ENCODE data around the gene DSCAM.

DSCAM gene

GRCh38 chr21:40668555-40669275 is 178.2 kb downstream of the DSCAM start:
- DNase-seq = no peak

- no peak for DNase-seq
These were observed 179.0 kb downstream of the DSCAM start for GRCh38 chr21:40667967-40668366.

GRCh38 chr21:40662889-40663288 is 184.1 kb downstream of the DSCAM start:
- no peak for DNase-seq

GRCh38 chr21:40660461-40660860 is 186.5 kb downstream of the DSCAM start:
- DNase-seq = no peak

- DNase-seq = no peak
These were observed 188.6 kb downstream of the DSCAM start for GRCh38 chr21:40658311-40658710.

- DNase-seq = no peak
These were observed 194.5 kb downstream of the DSCAM start for GRCh38 chr21:40652436-40652835.

DNA sequence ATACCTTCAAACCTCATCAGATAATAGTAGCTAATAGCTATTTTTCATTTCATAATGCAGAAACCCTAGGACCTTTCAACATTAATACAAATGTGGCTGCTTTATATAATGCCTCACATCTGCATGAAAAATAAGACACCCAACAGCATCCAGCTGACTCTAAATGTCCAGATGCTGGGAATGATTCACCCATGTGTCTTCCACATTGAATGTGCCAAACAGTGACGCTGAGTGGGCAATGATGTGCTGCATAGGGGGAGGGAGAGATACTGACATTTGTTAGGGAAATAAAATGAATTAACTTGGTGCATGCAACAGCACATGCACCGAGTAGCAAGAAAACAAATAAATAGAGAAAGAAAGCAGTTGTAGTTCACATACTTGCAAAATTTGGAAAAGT is 199.3 kb downstream of the DSCAM start:
- DNase-seq = no peak

GRCh38 chr21:40646651-40647050 is 200.3 kb downstream of the DSCAM start:
- DNase-seq = no peak

DNA sequence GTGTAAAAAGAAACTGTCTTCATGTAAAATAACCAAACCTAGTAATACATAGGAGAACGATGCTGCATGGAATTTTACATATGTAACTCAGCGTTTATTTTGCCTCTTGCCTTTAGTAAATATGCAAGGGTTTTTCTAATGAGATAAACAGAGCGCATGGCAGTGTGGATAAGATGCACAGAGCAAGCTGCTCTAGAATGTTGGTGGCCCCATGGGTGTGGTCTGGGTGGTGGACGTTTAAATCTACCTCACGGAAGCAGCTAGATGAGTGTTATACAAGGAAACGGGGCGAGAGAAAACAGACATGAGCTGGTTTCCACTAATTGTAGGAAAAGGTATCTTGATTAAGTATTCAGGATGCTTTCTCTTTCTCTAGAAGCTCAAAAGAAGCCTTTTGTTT is 205.9 kb downstream of the DSCAM start:
- DNase-seq = no peak

GRCh38 chr21:40640266-40640789 is 206.6 kb downstream of the DSCAM start:
- DNase-seq = no peak

GRCh38 chr21:40639616-40640194 is 207.3 kb downstream of the DSCAM start:
- no peak for DNase-seq

GRCh38 chr21:40638466-40639251 is 208.3 kb downstream of the DSCAM start:
- no peak for DNase-seq

GRCh38 chr21:40636026-40636425 is 210.9 kb downstream of the DSCAM start:
- no peak for DNase-seq

DNA sequence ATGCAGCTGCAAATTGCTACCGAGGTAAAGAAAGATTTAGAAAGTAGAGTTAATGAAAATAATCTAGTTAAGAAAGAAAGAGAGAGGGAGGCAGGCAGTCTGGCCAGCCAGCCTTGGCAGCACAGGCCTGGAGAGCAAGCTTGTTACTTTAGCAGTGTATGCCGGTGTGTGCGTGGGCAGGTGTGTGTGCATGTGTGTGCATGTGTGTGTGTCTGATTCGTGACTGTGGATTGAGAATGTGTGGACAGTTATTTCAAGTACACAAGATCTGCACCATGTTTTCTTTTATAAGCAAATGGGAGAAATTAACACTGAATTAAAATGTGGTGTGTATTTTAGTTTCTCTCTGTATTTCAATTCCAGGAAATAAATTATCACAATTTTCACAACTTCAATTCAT is 211.6 kb downstream of the DSCAM start:
- DNase-seq = no peak

GRCh38 chr21:40634141-40634540 is 212.8 kb downstream of the DSCAM start:
- DNase-seq = peak in 12 of 56 donors; percentile 0 to 30 (median 7)

DNA sequence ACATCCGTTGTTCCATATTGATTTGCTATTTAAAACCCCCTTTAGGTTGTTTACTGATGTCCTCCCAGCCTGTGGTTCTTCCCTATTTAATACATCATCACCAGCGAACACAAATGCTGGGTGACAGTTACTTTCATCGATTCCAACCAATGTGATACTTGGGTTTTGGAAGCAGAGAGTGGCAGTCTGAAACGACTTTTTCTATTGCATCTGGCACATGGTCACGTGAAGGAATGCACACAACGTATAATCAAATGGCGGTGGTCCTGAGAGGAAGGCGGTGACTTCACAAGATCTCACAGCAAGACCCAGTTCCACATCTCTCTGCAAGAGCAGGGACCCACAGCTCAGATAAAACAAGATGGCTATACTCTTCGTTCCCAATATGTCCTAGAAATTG is 213.9 kb downstream of the DSCAM start:
- DNase-seq = no peak

DNA sequence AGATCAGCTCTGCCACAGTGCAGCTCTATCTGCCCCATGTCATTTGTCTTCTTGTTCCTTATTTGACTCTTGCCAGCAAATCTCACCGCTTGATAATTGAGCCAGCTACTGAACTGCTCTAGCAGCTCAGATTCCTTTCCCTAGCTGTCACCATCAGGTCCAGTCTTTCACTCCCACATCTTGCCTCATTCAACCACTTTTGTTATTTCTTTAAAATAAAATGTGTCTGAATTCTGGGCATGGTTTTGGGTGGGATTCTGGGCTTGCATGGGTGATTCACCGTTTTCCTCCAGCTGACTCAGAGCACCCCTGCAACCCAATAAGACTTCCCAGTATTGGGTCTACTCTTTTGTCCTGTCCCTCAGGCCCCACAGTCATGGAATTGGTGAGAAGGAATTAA is 215.7 kb downstream of the DSCAM start:
- no peak for DNase-seq

GRCh38 chr21:40625991-40626390 is 221.0 kb downstream of the DSCAM start:
- no peak for DNase-seq

DNA sequence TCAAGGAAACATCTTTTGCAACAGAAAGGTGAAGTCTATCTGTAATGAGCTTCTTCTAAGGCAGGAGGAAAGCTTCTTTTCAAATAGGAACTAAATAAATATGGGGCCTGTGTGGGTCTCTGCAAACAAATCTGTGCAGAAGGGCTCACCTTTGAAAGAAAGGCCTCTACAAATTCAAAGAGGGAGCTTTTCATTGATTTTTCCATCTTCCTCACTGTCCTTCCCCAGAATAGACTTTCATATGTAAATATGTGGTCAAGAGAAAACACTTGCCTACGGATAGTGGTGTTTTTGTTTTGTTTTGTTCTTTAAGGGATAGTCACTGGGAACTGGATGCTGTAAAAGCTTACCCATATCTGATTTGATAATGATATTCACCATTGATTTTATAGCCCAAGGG is 223.4 kb downstream of the DSCAM start:
- DNase-seq = no peak

GRCh38 chr21:40622531-40622930 is 224.4 kb downstream of the DSCAM start:
- no peak for DNase-seq

DNA sequence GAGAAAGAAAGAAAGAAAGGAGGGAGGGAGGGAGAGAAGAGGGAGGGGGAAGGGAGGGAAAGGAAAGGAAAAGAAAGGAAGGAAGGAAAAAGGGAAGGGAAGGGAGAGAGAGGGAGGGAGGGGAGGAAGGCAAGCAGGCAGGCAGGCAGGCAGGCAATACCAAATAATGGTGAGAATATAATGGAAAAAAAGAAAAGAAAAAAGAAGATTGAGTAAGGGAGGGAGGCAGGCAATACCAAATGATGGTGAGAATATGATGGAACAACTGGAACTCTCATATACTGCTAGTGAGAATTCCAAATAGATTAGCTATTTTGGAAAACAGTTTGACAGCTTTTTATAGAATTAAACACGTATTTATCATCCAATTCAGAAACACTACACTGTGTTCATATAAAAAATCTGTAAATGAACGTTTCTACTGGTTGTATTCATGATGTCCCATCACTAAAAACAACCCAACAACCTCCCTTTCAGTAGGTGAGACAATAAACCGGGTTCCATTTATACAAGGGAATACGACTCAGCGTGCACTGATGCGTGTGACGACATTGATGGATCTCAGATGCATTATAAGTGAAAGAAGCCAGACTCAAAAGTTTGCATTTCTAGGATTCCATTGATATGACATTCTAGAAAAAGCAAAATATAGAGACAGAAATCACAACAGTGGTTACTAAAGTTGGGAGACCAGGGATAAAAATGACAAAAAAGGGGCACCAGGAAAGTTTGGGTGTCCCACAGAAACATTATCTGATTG is 226.4 kb downstream of the DSCAM start:
- no peak for DNase-seq
